Fibroblast of lung (primary cell): ENCODE data around the gene FCHO2. TPM values are rescaled to one million over a fixed set of nuclear protein-coding genes. Genes with fewer than 3 reads are reported as not detected.

Experiments used
- DNase-seq, 2 donors: peaks; one replicate each; pipeline versions ENCODE4 v3.0.0 to v3.0.0-alpha.2; 2010; ENCODE audit warnings: low read depth in 2 of 2
- H2AFZ ChIP-seq: 2 replicates; pipeline ENCODE4 v1.5.1; 2012; ENCODE audit warnings: low read length, control low read depth, inconsistent platforms
- H3K27ac ChIP-seq: 2 replicates; pipeline ENCODE4 v1.5.1; 2011; ENCODE audit warnings: low read length, control low read depth; ENCODE audit not compliant: insufficient read depth
- H3K27me3 ChIP-seq: 2 replicates; pipeline ENCODE4 v1.5.1; 2011; ENCODE audit warnings: mild to moderate bottlenecking, low read length; ENCODE audit not compliant: control insufficient read depth, insufficient read depth
- H3K36me3 ChIP-seq: 2 replicates; pipeline ENCODE4 v1.5.1; 2011; ENCODE audit warnings: low read length; ENCODE audit not compliant: control insufficient read depth, insufficient read depth
- H3K4me1 ChIP-seq: 2 replicates; pipeline ENCODE4 v1.5.1; 2011; ENCODE audit warnings: low read length; ENCODE audit not compliant: control insufficient read depth, insufficient read depth; ENCODE audit errors: extremely low read depth
- H3K4me2 ChIP-seq: 2 replicates; pipeline ENCODE4 v1.5.1; 2011; ENCODE audit warnings: low read length, control low read depth; ENCODE audit not compliant: insufficient read depth; ENCODE audit errors: extremely low read depth
- H3K4me3 ChIP-seq, 4 experiments: fragments of 200-600 bp in 1 of 4; sonication (generic) in 1 of 4; replicated peaks in 1 of 4; 2 replicates each; pipeline ENCODE4 v1.5.1; 2011 to 2016; ENCODE audit warnings: low read length in 4 of 4, low read depth in 3 of 4, mild to moderate bottlenecking in 3 of 4, control low read depth in 2 of 4, inconsistent platforms in 1 of 4, mixed read lengths in 1 of 4; ENCODE audit not compliant: insufficient read depth in 1 of 4; ENCODE audit errors: control extremely low read depth in 1 of 4
- H3K79me2 ChIP-seq: 2 replicates; pipeline ENCODE4 v1.5.1; 2012; ENCODE audit warnings: mild to moderate bottlenecking, low read length, inconsistent platforms; ENCODE audit not compliant: control insufficient read depth, insufficient read depth
- H3K9ac ChIP-seq: 2 replicates; pipeline ENCODE4 v1.5.1; 2011; ENCODE audit warnings: mild to moderate bottlenecking, low read length, control low read depth; ENCODE audit not compliant: insufficient read depth
- H3K9me3 ChIP-seq: 2 replicates; pipeline ENCODE4 v1.5.1; 2012; ENCODE audit warnings: low read depth, low read length; ENCODE audit not compliant: control insufficient read depth, insufficient read depth
- H4K20me1 ChIP-seq: 2 replicates; pipeline ENCODE4 v1.5.1; 2011; ENCODE audit warnings: low read length; ENCODE audit not compliant: control insufficient read depth, insufficient read depth; ENCODE audit errors: extremely low read depth
- CTCF ChIP-seq, 2 donors: IDR thresholded peaks in 1 of 2; conservative IDR thresholded peaks in 1 of 2; 1 replicate in 1 of 2; 2 replicates in 1 of 2; pipeline ENCODE4 v1.5.1; 2011 to 2012; ENCODE audit warnings: low read length in 2 of 2, control low read depth in 1 of 2, inconsistent platforms in 1 of 2, low read depth in 1 of 2, mild to moderate bottlenecking in 1 of 2
- EZH2 ChIP-seq: IDR thresholded peaks from 2 replicates; pipeline ENCODE4 v1.5.1; 2012; ENCODE audit warnings: low read length, control low read depth, mild to moderate bottlenecking; ENCODE audit errors: missing control alignments
- polyA plus RNA-seq, 2 donors: library from polyadenylated mRNA; depleted of rRNA in 1 of 2; stranded (reverse) in 1 of 2; unstranded in 1 of 2; fragments of >200 nt; gene quantifications; 2 replicates each; pipeline ENCODE4 v1.2.1, GENCODE V29; 2011 to 2012; ENCODE audit warnings: missing spikeins in 1 of 2
- total RNA-seq: library from RNA; depleted of rRNA; stranded (reverse); fragments of >200 nt; gene quantifications from 2 replicates; pipeline ENCODE4 v1.2.1, GENCODE V29; 2014

The FCHO2 gene
- total and polyA plus RNA-seq, 2 donors (not counting 1 experiment from before 2014, with no cell fraction given) = 11.3 to 19.2 TPM

GRCh38 chr5:73118391-73118973, 162.6 kb downstream of the FCHO2 start:
- no peak overlapping the region for H3K9ac ChIP-seq
- no peaks in the 10 kb centered on the region for H4K20me1 ChIP-seq
- H3K4me1 ChIP-seq = peaks cover 17% of the 10 kb centered on the region
- H3K4me2 ChIP-seq = no peak overlapping the region
- no peak overlapping the region for H3K4me3 ChIP-seq
- H3K27me3 ChIP-seq = no peaks in the 10 kb centered on the region
- H3K27ac ChIP-seq = no peak overlapping the region
- H3K9me3 ChIP-seq = no peaks in the 10 kb centered on the region
- TF ChIP-seq CTCF (conservative IDR thresholded peaks at IDR 0.05 in 1 of 2, IDR thresholded peaks at IDR 0.05 in 1 of 2; ENCODE audit: low read depth in 1 of 2, low read length in 2 of 2) = no peak
- DNase-seq = no peak
- no peaks in the 10 kb centered on the region for H3K79me2 ChIP-seq
- no peaks in the 10 kb centered on the region for H3K36me3 ChIP-seq
- no peak overlapping the region for H2AFZ ChIP-seq

DNA sequence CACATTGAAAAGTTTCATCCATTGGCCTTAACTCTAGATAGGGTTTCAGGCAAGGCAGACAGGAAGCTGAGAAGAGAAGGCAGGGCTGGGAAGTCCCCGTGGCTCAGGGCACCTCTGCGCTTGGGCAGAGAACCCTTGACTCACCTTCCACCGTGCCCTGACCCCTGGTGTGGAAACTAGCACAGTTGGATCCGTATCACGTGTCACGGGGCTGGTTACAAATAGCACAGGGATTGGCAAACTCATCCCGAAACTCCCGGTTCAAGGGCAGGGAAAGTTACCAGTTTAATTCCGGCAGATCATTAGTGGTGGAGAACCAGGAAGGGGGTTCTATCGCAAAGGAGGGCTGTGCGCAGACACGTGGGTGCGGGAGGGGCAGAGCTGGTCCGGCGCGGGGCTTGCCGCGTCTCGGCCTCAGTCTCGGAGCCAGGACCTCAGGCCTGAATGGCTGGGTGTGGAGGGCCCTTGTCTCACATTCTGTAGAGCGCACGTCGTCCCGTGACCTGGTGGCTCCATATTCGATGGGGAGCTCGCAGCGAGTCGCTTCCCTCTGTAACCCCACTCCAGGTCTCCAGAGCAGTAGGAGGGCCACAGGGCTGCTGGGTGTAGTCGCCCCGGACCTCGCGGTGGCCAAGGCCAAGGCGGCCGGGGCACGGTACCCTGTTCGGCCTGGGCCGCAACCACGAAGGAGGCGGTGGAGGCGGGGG, 163.8 kb downstream of the FCHO2 start:
- Histone ChIP-seq H3K27me3 (no peaks in the 10 kb centered on the region), H3K4me2 (no peak overlapping the region), H2AFZ (no peak overlapping the region), H3K79me2 (no peaks in the 10 kb centered on the region), H3K4me3 (peak overlapping the region in 1 of 4 experiments; percentile 61), H4K20me1 (no peaks in the 10 kb centered on the region), H3K9me3 (no peaks in the 10 kb centered on the region), H3K27ac (no peak overlapping the region), H3K36me3 (no peaks in the 10 kb centered on the region), H3K9ac (no peak overlapping the region), H3K4me1 (peaks cover 17% of the 10 kb centered on the region)
- DNase-seq = no peak
- TF ChIP-seq CTCF (conservative IDR thresholded peaks at IDR 0.05 in 1 of 2, IDR thresholded peaks at IDR 0.05 in 1 of 2; ENCODE audit: low read depth in 1 of 2, low read length in 2 of 2) (no peak), EZH2 (no peak)

DNA sequence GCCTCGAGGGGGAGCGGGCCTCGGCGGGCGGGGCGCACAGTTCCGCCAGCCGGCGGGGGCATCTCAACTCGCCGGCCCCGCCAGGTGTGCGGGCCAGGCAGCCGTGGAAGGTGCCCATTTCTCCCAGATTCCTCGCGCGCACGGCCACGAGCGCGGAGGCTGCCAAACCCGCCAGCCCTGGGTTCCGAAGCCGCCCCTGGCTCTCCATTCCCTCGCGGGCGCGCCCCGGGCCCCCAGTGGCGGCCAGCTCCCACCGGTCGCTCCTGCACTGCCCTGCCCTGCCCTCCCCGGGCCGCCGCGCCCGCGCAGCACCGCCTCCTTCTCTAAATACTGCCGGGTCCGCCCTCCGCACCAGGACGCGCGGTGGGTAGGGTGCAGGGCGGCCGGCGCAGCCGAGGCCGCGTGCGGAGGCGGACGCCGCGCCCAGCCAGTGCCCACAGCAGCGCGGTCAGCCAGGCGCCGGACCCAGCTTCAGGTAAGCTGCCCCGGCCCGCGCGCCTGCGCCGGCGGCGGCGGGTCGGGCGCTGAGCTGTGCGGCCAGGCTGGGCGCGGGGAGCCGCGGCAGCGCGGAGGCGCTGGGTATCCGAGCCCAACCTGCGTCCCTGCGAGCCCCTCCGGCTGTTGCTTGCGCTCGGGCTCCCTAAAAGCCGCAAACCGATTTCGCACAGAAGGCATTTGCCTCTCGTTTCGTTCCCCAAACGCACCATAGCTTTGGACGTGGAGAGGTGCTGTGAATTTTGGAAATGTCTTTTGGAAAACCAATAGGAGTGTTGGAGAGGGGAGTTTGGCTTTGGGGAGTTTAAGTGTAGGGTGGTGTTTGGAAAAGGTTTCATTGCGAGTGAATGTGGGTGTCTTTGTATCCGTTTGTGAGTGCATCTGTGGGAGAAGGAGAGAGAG, 164.6 kb downstream of the FCHO2 start, which contains the start of gene TMEM171:
Gene TMEM171, plus strand, starts transcription at position 354 of the 897 bp plus-strand sequence. CDS start 2,799 bp downstream, outside the sequence.
- Histone ChIP-seq H3K4me3 (peak within 1 kb of the TSS; percentile 37 to 74 (median 54)), H3K27ac (no peak within 1 kb of the TSS), H3K4me1 (peaks cover 9% of the 10 kb centered on the region), H3K27me3 (no peaks in the 10 kb centered on the region), H3K79me2 (no peaks in the 10 kb centered on the region), H3K9me3 (no peaks in the 10 kb centered on the region), H2AFZ (peak within 1 kb of the TSS; percentile 39), H4K20me1 (no peaks in the 10 kb centered on the region), H3K36me3 (no peaks in the 10 kb centered on the region), H3K9ac (peak within 1 kb of the TSS; percentile 34), H3K4me2 (peak within 1 kb of the TSS; percentile 93)
- peak; percentile 14 to 50 for DNase-seq
- TF ChIP-seq EZH2 = no peak
- TF ChIP-seq CTCF (conservative IDR thresholded peaks at IDR 0.05 in 1 of 2, IDR thresholded peaks at IDR 0.05 in 1 of 2; ENCODE audit: low read depth in 1 of 2, low read length in 2 of 2) = no peak
